Measurements from ENCODE around the gene SNRPB2. TPM values are rescaled to one million over a fixed set of nuclear protein-coding genes. Genes with fewer than 3 reads are reported as not detected.

SNRPB2 gene
- total and polyA plus RNA-seq, 2 experiments from 2014 or later, result 69.8 to 101 TPM

GRCh38 chr20:16778159-16778558, 48.3 kb downstream of the SNRPB2 start:
- Histone ChIP-seq H3K36me3 (ENCODE audit: low read depth) (no peaks in the 10 kb centered on the region), H4K20me1 (ENCODE audit: insufficient read depth) (no peaks in the 10 kb centered on the region)
- WGBS, 2 experiments (ENCODE audit: low coverage in 1 of 2, low lambda C conversion rate in 2 of 2, missing lambda C conversion rate in 2 of 2), result 24 to 28% methylated on average over 1 of the region's 1 CpG

GRCh38 chr20:16781496-16781895, 51.7 kb downstream of the SNRPB2 start:
- DNase-seq, result no peak
- H4K20me1 ChIP-seq (ENCODE audit: insufficient read depth), result no peaks in the 10 kb centered on the region
- no peak overlapping the region for H3K9ac ChIP-seq
- H3K27me3 ChIP-seq (replicated peaks; ENCODE audit: insufficient read depth), result no peaks in the 10 kb centered on the region
- H3K79me2 ChIP-seq (ENCODE audit: insufficient read depth), result no peaks in the 10 kb centered on the region
- 50 to 55% methylated on average over 1 of the region's 1 CpG for WGBS, 2 experiments (ENCODE audit: low coverage in 1 of 2, low lambda C conversion rate in 2 of 2, missing lambda C conversion rate in 2 of 2)
- no peaks in the 10 kb centered on the region for H3K36me3 ChIP-seq (ENCODE audit: low read depth)
- H3K4me1 ChIP-seq (ENCODE audit: insufficient read depth), result no peaks in the 10 kb centered on the region
- no peak overlapping the region for H3K27ac ChIP-seq
- no peak for TF ChIP-seq EZH2phosphoT487 (IDR thresholded peaks at IDR 0.05; ENCODE audit: insufficient read depth, low read depth)
- no peak for TF ChIP-seq EZH2 (IDR thresholded peaks at IDR 0.05; ENCODE audit: insufficient read depth, poor library complexity, severe bottlenecking)
- H3K4me3 ChIP-seq, result no peak overlapping the region
- H3K4me2 ChIP-seq (ENCODE audit: unreplicated experiment), result no peak overlapping the region
- H3F3A ChIP-seq (ENCODE audit: insufficient read depth), result no peaks in the 10 kb centered on the region
- no peaks in the 10 kb centered on the region for H3K9me3 ChIP-seq (ENCODE audit: low read depth)
- in situ Hi-C loops (cut with MboI), result no loop called here
- no peak overlapping the region for H2AFZ ChIP-seq
- H3K9me2 ChIP-seq (ENCODE audit: insufficient read depth), result no peaks in the 10 kb centered on the region

More at GRCh38 chr20:16778159-16778558, 48.3 kb downstream of the SNRPB2 start:
- Histone ChIP-seq H3K4me2 (ENCODE audit: unreplicated experiment) (no peak overlapping the region), H3K27me3 (replicated peaks; ENCODE audit: insufficient read depth) (no peaks in the 10 kb centered on the region), H3K4me1 (ENCODE audit: insufficient read depth) (no peaks in the 10 kb centered on the region), H3K9me2 (ENCODE audit: insufficient read depth) (no peaks in the 10 kb centered on the region), H3F3A (ENCODE audit: insufficient read depth) (no peaks in the 10 kb centered on the region), H3K9ac (no peak overlapping the region), H3K9me3 (ENCODE audit: low read depth) (no peaks in the 10 kb centered on the region), H3K79me2 (ENCODE audit: insufficient read depth) (no peaks in the 10 kb centered on the region), H3K27ac (no peak overlapping the region), H2AFZ (no peak overlapping the region), H3K4me3 (no peak overlapping the region)
- in situ Hi-C loops (cut with MboI), result no loop called here
- DNase-seq, result no peak
- no peak for TF ChIP-seq EZH2phosphoT487 (IDR thresholded peaks at IDR 0.05; ENCODE audit: insufficient read depth, low read depth)
- no peak for TF ChIP-seq EZH2 (IDR thresholded peaks at IDR 0.05; ENCODE audit: insufficient read depth, poor library complexity, severe bottlenecking)

- H3K9me2 ChIP-seq (ENCODE audit: insufficient read depth), result no peaks in the 10 kb centered on the region
- H3K9ac ChIP-seq, result no peak overlapping the region
- no peaks in the 10 kb centered on the region for H3K36me3 ChIP-seq (ENCODE audit: low read depth)
- whole genome bisulfite sequencing, 2 experiments (ENCODE audit: low coverage in 1 of 2, low lambda C conversion rate in 2 of 2, missing lambda C conversion rate in 2 of 2), result 38 to 42% methylated on average over 1 of the region's 1 CpG
- H3K79me2 ChIP-seq (ENCODE audit: insufficient read depth), result no peaks in the 10 kb centered on the region
- in situ Hi-C loops (cut with MboI), result no loop called here
- H3F3A ChIP-seq (ENCODE audit: insufficient read depth), result no peaks in the 10 kb centered on the region
- H2AFZ ChIP-seq, result no peak overlapping the region
- no peaks in the 10 kb centered on the region for H3K9me3 ChIP-seq (ENCODE audit: low read depth)
- no peaks in the 10 kb centered on the region for H3K4me1 ChIP-seq (ENCODE audit: insufficient read depth)
- H3K4me3 ChIP-seq, result no peak overlapping the region
- TF ChIP-seq EZH2phosphoT487 (IDR thresholded peaks at IDR 0.05; ENCODE audit: insufficient read depth, low read depth) (no peak), EZH2 (IDR thresholded peaks at IDR 0.05; ENCODE audit: insufficient read depth, poor library complexity, severe bottlenecking) (no peak)
- H4K20me1 ChIP-seq (ENCODE audit: insufficient read depth), result no peaks in the 10 kb centered on the region
- no peaks in the 10 kb centered on the region for H3K27me3 ChIP-seq (replicated peaks; ENCODE audit: insufficient read depth)
- no peak overlapping the region for H3K4me2 ChIP-seq (ENCODE audit: unreplicated experiment)
- no peak overlapping the region for H3K27ac ChIP-seq
- peak; percentile 40 for DNase-seq
These were observed 55.4 kb downstream of the SNRPB2 start for GRCh38 chr20:16785226-16785625.

Small RNA genes lying within 50 kb of the gene (small RNA-seq; reads per million reads assigned to genes)
- not detected for gene AL135938.1 (ENCODE audit: low read depth, low replicate concordance)

Other genes starting within 250 kb of the SNRPB2 start
- gene KIF16B, start 156.6 kb upstream of the SNRPB2 start, total RNA-seq (2014; rRNA removed; shearing (Covaris generic)), result 1.7 and 3.9 TPM in 2 replicates
- gene KIF16B, start 156.6 kb upstream of the SNRPB2 start, polyA plus RNA-seq (2016; fragmentation: Nextera tagmentation; extraction: Ambion mirVana), result 2.6 and 3.0 TPM in 2 replicates
- not detected in 2 replicates for gene OTOR, start 18.3 kb downstream of the SNRPB2 start, total RNA-seq (2014; rRNA removed; shearing (Covaris generic))
- not detected in 2 replicates for gene OTOR, start 18.3 kb downstream of the SNRPB2 start, polyA plus RNA-seq (2016; fragmentation: Nextera tagmentation; extraction: Ambion mirVana)